ENCODE results near the gene ANKRD10. TPM values are rescaled to one million over a fixed set of nuclear protein-coding genes. Genes with fewer than 3 reads are reported as not detected.

The ANKRD10 gene
- total RNA-seq, 4 donors from 2014 or later: 19.3 to 62.9 (median 29.4) TPM

DNA sequence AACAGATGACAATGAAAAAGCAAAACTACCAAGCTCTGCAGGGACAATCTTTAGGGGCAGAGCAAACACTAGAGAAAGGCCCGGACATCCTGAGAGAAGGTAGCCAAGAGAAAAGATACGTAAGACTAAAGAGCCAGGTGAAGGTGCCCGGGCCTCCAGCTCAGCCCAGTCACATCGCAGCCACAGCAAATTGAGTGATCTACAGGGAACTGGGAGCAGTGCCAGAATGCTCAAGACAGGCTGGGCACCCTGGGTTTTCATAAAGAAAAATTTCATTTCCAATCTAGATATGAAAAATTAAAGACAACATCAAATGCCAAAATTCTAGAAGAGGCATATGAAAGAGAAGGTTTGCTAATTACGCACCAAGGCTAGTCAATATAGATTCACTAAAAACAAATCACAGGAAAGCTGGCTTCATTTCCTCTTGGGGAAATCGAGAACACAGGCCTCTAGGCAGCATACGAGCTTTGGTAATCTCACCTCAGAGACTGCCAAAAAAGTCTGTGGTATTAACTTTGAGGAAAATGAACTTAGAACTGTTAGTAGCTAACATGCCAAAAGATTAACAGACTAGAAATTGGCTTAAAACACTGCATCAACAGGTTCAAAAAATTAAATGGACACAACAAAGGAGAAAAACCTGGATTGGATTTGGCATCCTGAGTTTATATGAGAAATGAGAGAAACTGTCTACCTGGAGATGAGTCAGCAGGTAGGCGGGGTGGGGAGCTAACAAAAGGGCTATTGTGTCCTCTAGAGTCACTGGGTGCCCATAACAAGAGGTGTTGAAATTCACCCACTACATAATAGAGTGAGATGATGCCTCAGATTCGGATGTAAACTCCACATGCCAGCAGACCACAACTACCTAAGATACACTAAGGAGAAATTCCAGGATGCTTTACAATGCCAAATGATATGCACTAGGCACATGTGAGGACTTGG is 6.6 kb downstream of the ANKRD10 start:
- 24 to 32% methylated on average over 9 of the region's 9 CpGs for WGBS, 2 donors
- DNase-seq: no peak
- H3K27me3 ChIP-seq: peaks cover 0 to 5% (median 0%) of the 10 kb centered on the region in 4 donors

DNA sequence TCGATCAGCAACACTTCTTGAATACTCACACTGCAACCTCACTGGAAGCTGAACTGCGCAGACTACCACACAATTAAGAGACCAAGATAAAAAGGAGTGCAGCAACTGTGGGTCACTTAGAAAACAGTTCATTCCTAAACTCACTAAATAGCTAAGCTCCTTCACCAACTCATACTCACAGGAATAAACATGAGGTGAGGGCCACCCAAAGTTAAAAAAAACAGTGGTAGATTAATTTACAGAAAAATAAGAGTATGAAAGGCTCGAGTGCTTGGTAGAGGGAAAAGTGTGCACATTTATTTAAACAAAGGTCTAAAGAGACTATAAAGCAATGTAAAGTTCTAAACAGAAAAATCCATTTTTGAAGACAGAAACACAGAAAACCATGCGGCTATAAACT is 7.6 kb downstream of the ANKRD10 start:
- no peak overlapping the region for H3K4me3 ChIP-seq
- peaks cover 0 to under 1% (median 0%) of the 10 kb centered on the region in 4 donors for H3K27me3 ChIP-seq
- 82 to 85% methylated on average over 3 of the region's 4 CpGs for WGBS, 2 donors
- no peak for DNase-seq
- H3K9me3 ChIP-seq: no peaks in the 10 kb centered on the region
- peaks cover 6 to 58% (median 9%) of the 10 kb centered on the region in 3 donors for H3K36me3 ChIP-seq
- peaks cover 21 to 65% (median 40%) of the 10 kb centered on the region in 3 donors for H3K4me1 ChIP-seq
- peak overlapping the region in 1 of 4 donors; percentile 64 for H3K27ac ChIP-seq
- TF ChIP-seq CTCF (IDR thresholded peaks at IDR 0.05) (no peak), POLR2A (IDR thresholded peaks at IDR 0.05) (no peak)
- intact Hi-C loops (cut with DNase I): no loop called here

More for the DNA sequence above, 6.6 kb downstream of the ANKRD10 start:
- intact Hi-C loops (cut with DNase I): no loop called here
- Histone ChIP-seq H3K4me1 (peaks cover 25 to 75% (median 48%) of the 10 kb centered on the region in 3 donors), H3K36me3 (peaks cover 3 to 49% (median 5%) of the 10 kb centered on the region in 3 donors), H3K9me3 (no peaks in the 10 kb centered on the region), H3K4me3 (no peak overlapping the region), H3K27ac (peak overlapping the region; percentile 4 to 75 (median 65))
- TF ChIP-seq CTCF (IDR thresholded peaks at IDR 0.05) (no peak), POLR2A (IDR thresholded peaks at IDR 0.05) (no peak)

DNA sequence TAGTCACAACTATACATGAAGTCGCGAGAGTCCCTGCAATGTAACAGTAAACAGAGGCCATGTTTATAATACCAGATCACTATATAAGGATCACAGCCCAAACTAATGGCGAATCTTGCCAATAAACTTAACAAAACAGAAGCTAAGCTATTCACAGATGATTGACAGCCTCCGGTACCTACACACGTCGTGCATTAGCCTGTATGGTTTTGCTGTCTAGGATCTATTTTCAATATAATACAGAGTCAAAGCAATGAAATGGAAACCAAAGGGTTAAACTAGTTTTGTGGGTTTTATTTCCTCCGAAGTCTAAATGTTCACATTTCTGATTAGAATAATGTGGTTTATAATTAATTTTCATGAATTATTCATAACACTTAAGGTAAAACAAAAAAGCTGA is 10.1 kb downstream of the ANKRD10 start:
- H3K4me3 ChIP-seq: no peak overlapping the region
- H3K36me3 ChIP-seq: peaks cover 6 to 60% (median 9%) of the 10 kb centered on the region in 3 donors
- intact Hi-C loops (cut with DNase I): no loop called here
- no peak for TF ChIP-seq CTCF (IDR thresholded peaks at IDR 0.05)
- TF ChIP-seq POLR2A (IDR thresholded peaks at IDR 0.05): no peak
- peaks cover 12 to 40% (median 17%) of the 10 kb centered on the region in 3 donors for H3K4me1 ChIP-seq
- no peak for DNase-seq
- 76 to 77% methylated on average over 7 of the region's 7 CpGs for WGBS, 2 donors
- no peaks in the 10 kb centered on the region for H3K9me3 ChIP-seq
- no peaks in the 10 kb centered on the region for H3K27me3 ChIP-seq
- H3K27ac ChIP-seq: no peak overlapping the region

GRCh38 chr13:110902370-110902769 is 12.5 kb downstream of the ANKRD10 start:
- Histone ChIP-seq H3K27ac (no peak overlapping the region), H3K36me3 (peaks cover 6 to 62% (median 9%) of the 10 kb centered on the region in 3 donors), H3K9me3 (no peaks in the 10 kb centered on the region), H3K4me1 (peaks cover 0 to 16% (median 1%) of the 10 kb centered on the region in 3 donors), H3K27me3 (no peaks in the 10 kb centered on the region), H3K4me3 (no peak overlapping the region)
- 77 to 86% methylated on average over 2 of the region's 2 CpGs for WGBS, 2 donors
- no peak for DNase-seq
- no peak for TF ChIP-seq POLR2A (IDR thresholded peaks at IDR 0.05)
- TF ChIP-seq CTCF (IDR thresholded peaks at IDR 0.05): no peak
- intact Hi-C loops (cut with DNase I): no loop called here

GRCh38 chr13:110897521-110897920 is 17.3 kb downstream of the ANKRD10 start:
- H3K9me3 ChIP-seq: no peaks in the 10 kb centered on the region
- intact Hi-C loops (cut with DNase I): no loop called here
- TF ChIP-seq POLR2A (IDR thresholded peaks at IDR 0.05): no peak
- TF ChIP-seq CTCF (IDR thresholded peaks at IDR 0.05): no peak
- no peaks in the 10 kb centered on the region for H3K27me3 ChIP-seq
- H3K4me3 ChIP-seq: no peak overlapping the region
- H3K36me3 ChIP-seq: peaks cover 0 to 53% (median 2%) of the 10 kb centered on the region in 3 donors
- H3K27ac ChIP-seq: no peak overlapping the region
- H3K4me1 ChIP-seq: no peaks in the 10 kb centered on the region
- 87 to 90% methylated on average over 6 of the region's 6 CpGs for WGBS, 2 donors
- DNase-seq: no peak
